GM18502 (cell line): ENCODE data around the gene AZU1.
"Not testable (repeated sequence)": the region's sequence is repeated elsewhere in the genome, so short reads cannot be mapped to it uniquely, and the experiment has no call there.

Experiments
- ATAC-seq: cut with Tn5 transposase; IDR thresholded peaks from one replicate; pipeline ENCODE4 v1.9.1; 2021; ENCODE audit warnings: mild to moderate bottlenecking; ENCODE audit not compliant: unreplicated experiment, poor library complexity

The AZU1 gene

GRCh38 chr19:869245-870177, 41.9 kb downstream of the AZU1 start:
- ATAC-seq = no peak

- ATAC-seq = no peak
These were observed 42.7 kb downstream of the AZU1 start for GRCh38 chr19:870314-870713.

- ATAC-seq = no peak
These were observed 43.3 kb downstream of the AZU1 start for GRCh38 chr19:870963-871401.

DNA sequence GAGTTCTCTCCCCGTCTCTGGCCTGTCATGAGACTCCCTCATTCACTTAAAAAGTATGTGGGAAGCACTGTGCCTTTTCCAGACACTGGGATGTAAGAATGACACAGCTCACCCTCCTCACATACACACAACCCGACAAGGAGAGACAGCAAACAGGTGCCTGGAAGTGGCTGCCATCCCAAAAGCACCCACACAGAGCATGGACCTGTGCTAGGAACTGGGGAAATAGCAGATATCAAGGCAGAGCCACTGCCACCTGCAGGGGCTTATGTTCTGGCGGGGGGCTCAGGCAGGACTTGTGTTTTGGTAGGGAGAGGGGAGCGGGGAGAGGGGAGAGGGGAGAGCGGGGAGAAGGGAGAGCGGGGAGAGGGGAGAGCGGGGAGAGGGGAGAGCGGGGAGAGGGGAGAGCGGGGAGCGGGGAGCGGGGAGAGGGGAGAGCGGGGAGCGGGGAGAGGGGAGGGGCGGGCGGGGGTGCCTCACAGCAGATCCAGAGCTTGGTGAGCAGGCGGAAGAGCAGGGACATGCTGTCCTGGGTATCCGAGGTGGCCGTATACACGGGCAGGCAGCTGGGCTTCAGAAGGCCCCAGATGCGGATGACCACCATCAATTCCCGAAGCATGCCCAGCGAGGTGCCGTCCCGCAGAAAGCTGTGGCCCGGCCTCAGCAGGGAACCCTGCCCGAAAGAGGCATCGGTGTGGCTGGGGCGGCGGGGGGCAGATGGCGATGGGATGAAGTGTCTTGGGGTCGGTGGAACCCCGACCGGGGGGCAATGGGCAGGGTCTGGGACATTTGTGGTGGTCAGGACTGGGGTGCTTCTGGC, 44.0 kb downstream of the AZU1 start:
- ATAC-seq = no peak

DNA sequence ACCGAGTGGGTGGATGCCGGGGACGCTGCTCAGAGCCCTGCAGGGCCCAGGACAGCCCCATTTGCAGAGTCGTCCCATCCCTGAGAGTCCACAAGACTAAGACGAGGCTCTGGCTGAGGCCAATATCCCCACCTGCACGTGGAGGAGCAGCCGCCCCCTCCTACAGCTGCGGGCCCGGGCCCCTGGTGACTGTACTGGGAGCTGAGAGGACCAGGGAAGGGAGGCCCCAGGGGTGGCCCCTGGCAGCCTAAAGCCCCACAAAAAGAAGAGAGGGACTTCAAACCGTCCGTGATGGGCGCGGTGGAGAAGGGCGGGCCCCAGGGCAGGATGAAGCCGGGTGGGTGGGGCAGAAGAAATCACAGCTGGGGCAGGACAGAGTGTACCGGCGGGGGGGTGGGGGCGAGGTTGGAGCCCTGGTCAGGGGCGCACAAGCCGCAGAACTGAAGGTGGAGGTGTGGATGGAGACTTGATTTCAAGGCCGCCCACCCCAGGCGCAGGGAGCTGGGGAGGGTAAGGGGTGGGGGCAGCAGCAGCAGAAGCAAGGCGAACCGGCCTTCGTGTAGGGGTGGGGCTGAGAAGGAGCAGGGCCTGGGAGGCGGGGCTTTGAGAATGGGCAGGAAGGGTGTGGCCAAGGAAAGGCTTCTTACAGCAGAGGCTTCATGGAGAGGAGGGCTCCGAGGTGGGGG, 44.8 kb downstream of the AZU1 start:
- no peak for ATAC-seq

- ATAC-seq = no peak
These were observed 45.4 kb downstream of the AZU1 start for GRCh38 chr19:873084-873483.

GRCh38 chr19:873561-874041, 46.0 kb downstream of the AZU1 start:
- no peak for ATAC-seq

- no peak for ATAC-seq
These were observed 47.7 kb downstream of the AZU1 start for GRCh38 chr19:875265-875879.

DNA sequence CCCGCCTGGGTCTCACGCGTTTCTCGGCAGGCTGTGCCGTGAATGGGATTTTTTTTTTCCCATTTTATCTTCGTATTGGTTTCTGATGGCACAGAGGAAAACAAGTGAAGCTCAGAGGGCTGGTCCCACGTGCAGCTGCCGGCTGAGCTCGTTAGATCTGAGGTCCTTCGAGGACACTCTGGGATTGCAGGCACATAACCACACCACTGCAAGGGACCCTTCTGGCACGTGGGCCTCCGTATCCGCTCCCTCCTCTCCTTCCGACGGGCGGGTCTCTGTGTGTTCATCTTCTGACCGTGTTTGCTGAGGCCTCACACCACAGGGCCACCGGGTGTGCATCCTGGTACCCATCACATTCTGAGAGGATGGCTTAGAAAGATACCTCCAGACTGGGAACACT, 48.5 kb downstream of the AZU1 start:
- no peak for ATAC-seq

DNA sequence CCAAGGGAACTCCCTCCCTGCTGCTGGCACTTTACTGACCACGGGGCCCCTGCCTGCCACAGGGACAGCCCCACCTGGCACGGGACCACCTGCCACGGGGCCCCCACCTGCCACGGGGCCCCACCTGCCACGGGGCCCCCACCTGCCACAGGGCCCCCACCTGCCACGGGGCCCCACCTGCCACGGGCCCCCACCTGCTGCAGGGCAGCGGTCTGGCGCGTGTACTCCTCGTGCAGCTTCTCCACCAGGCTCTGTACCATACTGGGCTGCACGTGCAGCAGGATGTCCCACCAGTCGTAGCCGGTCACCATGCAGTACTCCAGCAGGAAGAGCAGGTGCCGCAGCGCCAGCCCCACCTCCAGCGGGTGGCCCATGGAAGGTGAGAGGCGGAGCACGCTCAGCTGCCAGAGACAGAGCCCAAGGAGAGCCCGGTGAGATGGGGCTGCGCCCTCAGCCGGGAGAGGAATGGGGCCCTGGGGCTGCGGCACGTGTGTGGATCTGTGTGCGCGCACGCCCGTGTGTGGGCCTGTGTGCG, 49.2 kb downstream of the AZU1 start:
- ATAC-seq = no peak

GRCh38 chr19:877992-878660, 50.5 kb downstream of the AZU1 start:
- ATAC-seq = not testable (repeated sequence)

DNA sequence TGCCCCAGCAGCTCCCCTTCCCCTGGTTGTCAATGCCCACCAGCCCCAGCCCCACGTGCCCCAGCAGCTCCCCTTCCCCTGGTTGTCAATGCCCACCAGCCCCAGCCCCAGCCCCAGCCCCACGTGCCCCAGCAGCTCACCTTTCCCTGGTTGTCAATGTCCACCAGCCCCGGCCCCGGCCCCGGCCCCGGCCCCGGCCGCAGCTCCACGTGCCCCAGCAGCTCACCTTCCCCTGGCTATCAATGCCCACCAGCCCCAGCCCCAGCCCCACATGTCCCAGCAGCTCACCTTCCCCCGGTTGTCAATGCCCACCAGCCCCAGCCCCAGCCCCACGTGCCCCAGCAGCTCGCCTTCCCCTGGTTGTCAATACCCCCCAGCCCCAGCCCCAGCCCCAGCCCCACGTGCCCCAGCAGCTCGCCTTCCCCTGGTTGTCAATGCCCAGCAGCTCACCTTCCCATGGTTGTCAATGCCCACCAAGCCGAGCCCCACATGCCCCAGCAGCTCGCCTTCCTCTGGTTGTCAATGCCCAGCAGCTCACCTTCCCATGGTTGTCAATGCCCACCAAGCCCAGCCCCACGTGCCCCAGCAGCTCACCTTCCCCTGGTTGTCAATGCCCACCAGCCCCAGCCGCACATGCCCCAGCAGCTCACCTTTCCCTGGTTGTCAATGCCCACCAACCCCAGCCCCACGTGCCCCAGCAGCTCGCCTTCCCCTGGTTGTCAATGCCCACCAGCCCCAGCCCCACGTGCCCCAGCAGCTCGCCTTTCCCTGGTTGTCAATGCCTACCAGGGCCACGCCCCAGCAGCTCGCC, 51.3 kb downstream of the AZU1 start:
- ATAC-seq = not testable (repeated sequence)

DNA sequence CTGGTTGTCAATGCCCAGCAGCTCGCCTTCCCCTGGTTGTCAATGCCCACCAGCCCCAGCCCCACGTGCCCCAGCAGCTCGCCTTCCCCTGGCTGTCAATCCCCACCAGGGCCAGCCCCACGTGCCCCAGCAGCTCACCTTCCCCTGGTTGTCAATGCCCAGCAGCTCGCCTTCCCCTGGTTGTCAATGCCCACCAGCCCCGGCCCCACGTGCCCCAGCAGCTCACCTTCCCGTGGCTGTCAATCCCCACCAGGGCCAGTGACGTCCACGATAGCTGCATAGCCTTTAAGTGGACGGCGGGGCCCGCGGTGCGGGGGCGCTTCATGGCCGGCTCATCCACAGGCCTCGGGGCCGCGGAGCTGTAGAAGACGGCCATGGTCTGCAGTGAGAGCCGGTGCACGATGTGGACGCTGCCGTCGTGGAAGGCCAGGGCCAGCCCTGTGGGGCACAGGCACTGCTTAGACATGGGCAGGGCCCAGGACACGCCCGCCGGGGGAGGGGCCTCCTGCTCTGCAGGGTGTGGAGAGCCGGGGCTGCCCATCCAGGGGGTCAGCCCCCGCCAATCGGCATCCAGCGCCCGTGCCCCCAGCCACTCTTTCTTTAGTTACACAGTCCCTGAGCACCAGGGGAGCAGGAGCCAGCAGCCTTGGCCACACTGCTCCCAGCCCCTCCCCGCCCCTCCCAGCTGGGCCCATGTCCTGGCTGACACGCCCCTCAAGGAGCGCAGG, 52.2 kb downstream of the AZU1 start:
- ATAC-seq = no peak
